ENCODE data around the gene GALNT8. TPM values are rescaled to one million over a fixed set of nuclear protein-coding genes. Genes with fewer than 3 reads are reported as not detected.

Gene GALNT8, protein sequence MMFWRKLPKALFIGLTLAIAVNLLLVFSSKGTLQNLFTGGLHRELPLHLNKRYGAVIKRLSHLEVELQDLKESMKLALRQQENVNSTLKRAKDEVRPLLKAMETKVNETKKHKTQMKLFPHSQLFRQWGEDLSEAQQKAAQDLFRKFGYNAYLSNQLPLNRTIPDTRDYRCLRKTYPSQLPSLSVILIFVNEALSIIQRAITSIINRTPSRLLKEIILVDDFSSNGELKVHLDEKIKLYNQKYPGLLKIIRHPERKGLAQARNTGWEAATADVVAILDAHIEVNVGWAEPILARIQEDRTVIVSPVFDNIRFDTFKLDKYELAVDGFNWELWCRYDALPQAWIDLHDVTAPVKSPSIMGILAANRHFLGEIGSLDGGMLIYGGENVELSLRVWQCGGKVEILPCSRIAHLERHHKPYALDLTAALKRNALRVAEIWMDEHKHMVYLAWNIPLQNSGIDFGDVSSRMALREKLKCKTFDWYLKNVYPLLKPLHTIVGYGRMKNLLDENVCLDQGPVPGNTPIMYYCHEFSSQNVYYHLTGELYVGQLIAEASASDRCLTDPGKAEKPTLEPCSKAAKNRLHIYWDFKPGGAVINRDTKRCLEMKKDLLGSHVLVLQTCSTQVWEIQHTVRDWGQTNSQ
- not detected in 2 replicates for total RNA-seq

DNA sequence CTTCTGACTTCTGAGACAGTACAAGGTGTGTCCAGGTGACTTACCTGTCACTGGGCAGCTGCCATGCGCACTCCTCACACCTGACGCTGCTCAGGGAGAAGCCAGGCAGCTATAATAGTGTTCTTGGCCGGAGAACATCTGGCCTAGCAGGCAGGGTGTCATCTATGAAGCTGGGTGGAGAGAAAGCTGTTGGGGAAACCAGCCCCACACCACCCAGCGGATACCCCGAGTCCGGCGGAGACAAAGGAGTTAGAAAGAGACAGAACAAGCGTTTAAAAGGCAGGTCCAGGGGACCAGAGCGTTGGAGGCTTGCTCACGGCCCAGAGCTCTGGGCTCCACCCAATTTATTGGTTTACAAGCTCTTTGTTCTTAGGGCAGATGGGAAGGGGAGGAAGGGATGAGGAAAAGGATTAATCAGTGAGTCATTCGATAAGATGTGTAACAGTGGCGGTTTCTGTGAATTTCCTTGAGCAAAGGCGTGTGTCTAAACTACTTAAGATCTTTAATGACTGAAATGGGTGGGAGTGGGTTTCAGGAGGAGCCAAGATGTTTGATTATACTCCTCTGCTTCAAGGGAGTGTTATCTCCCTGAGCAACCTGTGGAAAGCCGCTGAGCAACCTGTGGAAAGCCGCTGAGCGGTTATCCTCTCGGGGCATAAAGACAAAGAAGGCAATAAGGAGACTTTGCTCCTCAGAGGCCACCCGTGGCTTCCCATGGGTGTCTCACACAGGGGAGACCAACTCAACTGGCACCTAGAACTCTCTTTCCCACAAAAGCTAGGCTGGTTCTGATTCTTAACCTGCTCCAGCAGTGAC, at the start of gene GALNT8:
GALNT8 (plus strand) TSS at position 580 of the 816 bp plus-strand sequence. CDS start 278 bp downstream, outside the sequence.

Other genes with a start within 250 kb of the GALNT8 start
- gene RAD51AP1, start 181.5 kb upstream of the GALNT8 start, total RNA-seq = 27.8 and 28.1 TPM in 2 replicates
- 24.2 and 30.4 TPM in 2 replicates for gene DYRK4, start 158.2 kb upstream of the GALNT8 start, total RNA-seq
- gene AKAP3, start 71.3 kb upstream of the GALNT8 start, total RNA-seq = 1.3 and 1.6 TPM in 2 replicates
- gene NDUFA9, start 71.3 kb upstream of the GALNT8 start, total RNA-seq = 93.7 and 104 TPM in 2 replicates
- not detected in 2 replicates for gene KCNA1, start 189.5 kb downstream of the GALNT8 start, total RNA-seq